Neural crest cell (in vitro differentiated cells): Measurements from ENCODE around the gene DDX4. TPM values are rescaled to one million over a fixed set of nuclear protein-coding genes. Genes with fewer than 3 reads are reported as not detected.
"Not testable (repeated sequence)": the region's sequence is repeated elsewhere in the genome, so short reads cannot be mapped to it uniquely, and the experiment has no call there.

Experiments
- DNase-seq: peaks from one replicate; pipeline ENCODE4 v3.0.0; 2021; ENCODE audit warnings: low read depth, mixed read lengths, low spot score
- H3K27ac Mint-ChIP-seq: one replicate; pipeline ENCODE4 v1.8.0; 2021; ENCODE audit warnings: mild to moderate bottlenecking, mixed read lengths; ENCODE audit not compliant: unreplicated experiment
- H3K27me3 Mint-ChIP-seq: 2 replicates; pipeline ENCODE4 v1.8.0; 2021; ENCODE audit warnings: low read depth, mild to moderate bottlenecking, mixed read lengths
- H3K36me3 Mint-ChIP-seq: 2 replicates; pipeline ENCODE4 v1.8.0; 2021; ENCODE audit warnings: low read depth, mild to moderate bottlenecking, mixed read lengths
- H3K4me1 Mint-ChIP-seq: 2 replicates; pipeline ENCODE4 v1.8.0; 2021; ENCODE audit warnings: mixed read lengths
- H3K4me3 Mint-ChIP-seq: one replicate; pipeline ENCODE4 v1.8.0; 2021; ENCODE audit warnings: mild to moderate bottlenecking, mixed read lengths
- H3K9me3 Mint-ChIP-seq: 2 replicates; pipeline ENCODE4 v1.8.0; 2021; ENCODE audit warnings: mixed read lengths
- long read RNA-seq: library from polyadenylated mRNA; unstranded; transcript quantifications from one replicate; pipeline ENCODE4 v2.0.0, GENCODE V29; 2020
- total RNA-seq: library from RNA; stranded (reverse); gene quantifications from 2 replicates; pipeline ENCODE4 v1.2.1, GENCODE V29; 2021
- TF ChIP-seq, protein P1 (sequence below): fragments of 200-600 bp; sonication (generic); conservative IDR thresholded peaks from 2 replicates; pipeline ENCODE4 v1.5.0; 2021; ENCODE audit warnings: antibody characterized with exemption, mild to moderate bottlenecking

DDX4 gene
- not detected in 2 replicates for total RNA-seq
- long read RNA-seq: 0 reads

DNA sequence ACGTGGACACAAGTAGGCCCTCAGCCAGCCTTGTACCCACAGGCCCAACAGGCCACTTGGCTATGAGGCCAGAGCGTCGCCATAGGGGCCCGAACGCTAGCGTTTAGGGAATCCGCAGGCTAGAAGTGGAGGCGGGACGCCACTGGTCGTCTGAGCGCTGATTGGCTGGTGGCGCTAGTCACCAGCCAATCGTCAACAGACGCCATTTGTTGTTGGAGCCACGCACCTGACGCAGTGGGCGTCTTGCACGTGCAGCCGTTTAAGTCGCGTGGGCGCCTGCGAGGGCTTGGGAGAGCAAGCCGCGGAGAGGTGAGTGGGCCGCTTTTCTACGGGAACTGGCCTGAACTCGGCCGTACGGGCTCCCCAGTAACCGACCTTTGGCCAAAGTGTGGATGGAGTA, at the start of gene DDX4:
Gene DDX4 (plus strand): TSS at position 269 of the 400 bp plus-strand sequence. CDS start 903 bp downstream, outside the sequence.
- Mint-ChIP-seq H3K36me3 (no peaks in the 10 kb centered on the region), H3K4me1 (no peaks in the 10 kb centered on the region), H3K9me3 (no peaks in the 10 kb centered on the region), H3K27me3 (no peaks in the 10 kb centered on the region), H3K4me3 (no peak within 1 kb of the TSS), H3K27ac (no peak within 1 kb of the TSS)
- TF ChIP-seq, protein P1, sequence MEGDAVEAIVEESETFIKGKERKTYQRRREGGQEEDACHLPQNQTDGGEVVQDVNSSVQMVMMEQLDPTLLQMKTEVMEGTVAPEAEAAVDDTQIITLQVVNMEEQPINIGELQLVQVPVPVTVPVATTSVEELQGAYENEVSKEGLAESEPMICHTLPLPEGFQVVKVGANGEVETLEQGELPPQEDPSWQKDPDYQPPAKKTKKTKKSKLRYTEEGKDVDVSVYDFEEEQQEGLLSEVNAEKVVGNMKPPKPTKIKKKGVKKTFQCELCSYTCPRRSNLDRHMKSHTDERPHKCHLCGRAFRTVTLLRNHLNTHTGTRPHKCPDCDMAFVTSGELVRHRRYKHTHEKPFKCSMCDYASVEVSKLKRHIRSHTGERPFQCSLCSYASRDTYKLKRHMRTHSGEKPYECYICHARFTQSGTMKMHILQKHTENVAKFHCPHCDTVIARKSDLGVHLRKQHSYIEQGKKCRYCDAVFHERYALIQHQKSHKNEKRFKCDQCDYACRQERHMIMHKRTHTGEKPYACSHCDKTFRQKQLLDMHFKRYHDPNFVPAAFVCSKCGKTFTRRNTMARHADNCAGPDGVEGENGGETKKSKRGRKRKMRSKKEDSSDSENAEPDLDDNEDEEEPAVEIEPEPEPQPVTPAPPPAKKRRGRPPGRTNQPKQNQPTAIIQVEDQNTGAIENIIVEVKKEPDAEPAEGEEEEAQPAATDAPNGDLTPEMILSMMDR: no peak
- no peak for DNase-seq

DNA sequence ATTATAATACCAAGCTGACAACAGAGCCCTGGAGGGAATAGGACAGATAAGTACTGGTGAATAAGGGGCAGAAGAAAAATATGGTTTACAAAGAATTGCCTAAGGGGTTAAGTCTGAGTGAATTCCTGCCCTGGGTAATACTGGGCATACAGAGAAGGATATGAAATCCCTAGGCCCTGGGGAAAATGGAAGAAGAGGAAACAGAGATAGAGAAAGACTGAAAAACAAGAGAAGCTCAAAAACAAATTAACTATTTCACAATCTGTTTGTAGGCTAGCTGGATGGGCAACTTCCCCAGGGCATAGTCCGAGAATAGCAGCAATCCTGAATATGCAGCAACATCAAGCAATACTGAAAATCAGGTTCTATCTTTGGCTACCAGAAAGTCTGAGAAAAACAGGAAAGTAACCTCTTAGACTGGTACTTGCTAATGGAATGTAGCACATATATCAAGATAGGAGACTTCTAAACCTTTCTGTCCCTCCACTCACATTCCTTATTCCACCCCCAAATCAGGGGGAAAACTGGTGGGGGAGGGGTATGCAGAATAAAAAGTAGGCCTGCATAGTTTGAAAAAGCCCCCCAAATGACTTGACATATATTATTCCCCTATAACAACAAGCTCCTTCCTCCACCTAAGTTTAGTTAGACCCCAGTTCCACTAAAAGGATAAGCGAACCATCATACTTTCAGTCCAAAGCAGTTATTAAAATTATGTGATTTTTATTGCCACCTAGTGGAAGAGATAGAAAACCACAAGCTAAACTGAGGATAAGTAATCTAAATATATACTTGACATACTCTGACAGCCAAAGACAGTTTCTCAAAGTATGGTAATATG, 46.4 kb upstream of the DDX4 start:
- Mint-ChIP-seq H3K4me1 (peaks cover 12% of the 10 kb centered on the region), H3K27me3 (no peaks in the 10 kb centered on the region)

DNA sequence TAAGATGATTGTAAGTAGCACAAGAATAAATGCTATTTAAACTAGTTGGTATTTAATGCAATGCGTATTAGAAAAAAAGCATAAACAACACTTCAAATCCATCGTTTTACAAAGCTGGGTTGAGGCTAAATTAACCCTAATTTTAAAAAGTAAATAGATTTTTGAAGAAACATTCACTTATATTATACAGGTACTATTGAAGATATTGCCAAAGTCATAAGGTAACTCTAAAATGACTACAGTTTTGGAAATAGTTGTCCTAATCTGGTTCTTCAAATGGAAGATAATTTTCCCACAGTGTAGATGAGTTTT, 45.8 kb upstream of the DDX4 start:
- Mint-ChIP-seq H3K27me3 (no peaks in the 10 kb centered on the region), H3K27ac (no peak overlapping the region), H3K36me3 (peaks cover 12% of the 10 kb centered on the region), H3K4me1 (peaks cover 12% of the 10 kb centered on the region), H3K9me3 (peaks cover 3% of the 10 kb centered on the region), H3K4me3 (no peak overlapping the region)
- DNase-seq: no peak
- TF ChIP-seq, protein P1: peak; percentile 27

More for the DNA sequence above, 46.4 kb upstream of the DDX4 start:
- Mint-ChIP-seq H3K4me3 (no peak overlapping the region), H3K36me3 (peaks cover 12% of the 10 kb centered on the region), H3K27ac (no peak overlapping the region), H3K9me3 (peaks cover 3% of the 10 kb centered on the region)
- TF ChIP-seq, protein P1: peak; percentile 86
- DNase-seq: no peak

DNA sequence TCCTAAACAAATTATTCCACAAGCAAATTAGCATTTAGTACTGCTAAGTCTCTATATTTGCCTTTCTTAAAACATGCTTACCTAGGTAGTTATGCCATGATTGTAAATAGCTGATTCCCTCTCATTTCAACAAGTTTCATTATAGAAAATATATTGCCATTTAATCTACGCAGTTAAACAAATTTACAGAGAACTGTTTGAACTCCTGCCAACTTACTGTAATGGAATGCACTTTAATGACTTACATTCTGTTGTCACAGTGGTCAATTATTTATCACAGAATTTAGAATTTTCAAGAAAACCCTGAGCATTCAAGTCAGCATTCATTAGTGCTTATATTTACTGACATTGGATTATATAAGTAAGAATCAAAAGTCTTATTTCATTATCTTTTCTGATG, 45.4 kb upstream of the DDX4 start:
- peaks cover under 1% of the 10 kb centered on the region for H3K9me3 Mint-ChIP-seq
- TF ChIP-seq, protein P1: no peak
- H3K4me3 Mint-ChIP-seq: no peak overlapping the region
- H3K4me1 Mint-ChIP-seq: peaks cover 12% of the 10 kb centered on the region
- no peak overlapping the region for H3K27ac Mint-ChIP-seq
- no peaks in the 10 kb centered on the region for H3K27me3 Mint-ChIP-seq
- peaks cover 13% of the 10 kb centered on the region for H3K36me3 Mint-ChIP-seq
- DNase-seq: no peak

DNA sequence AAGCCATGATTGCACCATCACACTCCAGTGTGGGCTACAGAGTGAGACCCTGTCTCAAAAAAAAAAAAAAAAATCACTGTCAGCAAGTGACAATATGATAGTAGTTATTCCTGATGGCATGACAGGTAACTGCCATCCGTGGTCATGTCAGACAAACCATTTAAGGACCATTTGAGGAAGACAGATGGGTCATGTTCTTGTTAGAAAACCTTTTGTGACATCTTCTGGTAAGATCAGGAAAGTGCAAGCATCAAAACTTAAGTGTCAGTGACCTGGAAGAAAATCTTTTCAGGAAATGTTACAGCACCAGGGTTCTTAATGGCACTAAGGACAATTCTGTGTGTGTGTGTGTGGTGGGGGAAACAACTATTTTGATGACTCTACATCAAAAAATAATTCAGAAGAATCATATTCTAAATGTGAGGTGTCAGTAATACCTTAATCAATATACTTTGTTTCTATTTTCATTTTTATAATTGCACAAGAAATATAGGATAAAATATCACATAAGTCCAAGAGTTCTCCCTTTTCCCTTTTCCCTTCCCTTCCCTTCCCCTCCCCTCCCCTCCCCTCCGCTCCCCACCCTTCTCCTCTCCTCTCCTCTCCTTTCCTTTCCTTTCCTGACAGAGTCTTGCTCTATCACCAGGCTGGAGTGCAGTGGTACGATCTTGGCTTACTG, 43.6 kb upstream of the DDX4 start:
- peaks cover 12% of the 10 kb centered on the region for H3K4me1 Mint-ChIP-seq
- DNase-seq: no peak

DNA sequence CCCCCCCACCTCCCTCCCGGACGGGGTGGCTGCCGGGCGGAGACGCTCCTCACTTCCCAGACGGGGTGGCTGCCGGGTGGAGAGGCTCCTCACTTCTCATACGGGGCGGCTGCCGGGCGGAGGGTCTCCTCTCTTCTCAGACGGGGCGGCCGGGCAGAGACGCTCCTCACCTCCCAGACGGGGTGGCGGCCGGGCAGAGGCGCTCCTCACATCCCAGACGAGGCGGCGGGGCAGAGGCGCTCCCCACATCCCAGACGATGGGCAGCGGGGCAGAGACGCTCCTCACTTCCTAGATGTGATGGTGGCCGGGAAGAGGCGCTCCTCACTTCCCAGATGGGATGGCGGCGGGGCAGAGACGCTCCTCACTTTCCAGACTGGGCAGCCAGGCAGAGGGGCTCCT, 41.2 kb upstream of the DDX4 start:
- H3K27ac Mint-ChIP-seq, H3K27me3 Mint-ChIP-seq, DNase-seq, H3K4me1 Mint-ChIP-seq, H3K4me3 Mint-ChIP-seq, H3K9me3 Mint-ChIP-seq: not testable (repeated sequence)
- peaks cover 22% of the 10 kb centered on the region for H3K36me3 Mint-ChIP-seq

More for the DNA sequence above, 43.6 kb upstream of the DDX4 start:
- Mint-ChIP-seq H3K27me3 (no peaks in the 10 kb centered on the region), H3K4me3 (no peak overlapping the region), H3K27ac (no peak overlapping the region), H3K9me3 (no peaks in the 10 kb centered on the region), H3K36me3 (peaks cover 18% of the 10 kb centered on the region)
- TF ChIP-seq, protein P1: peak; percentile 62
